B cell (primary cell): ENCODE results near the gene XRCC1. TPM values are rescaled to one million over a fixed set of nuclear protein-coding genes. Genes with fewer than 3 reads are reported as not detected.

Experiments
- ATAC-seq: fragments of 200-7000 bp; cut with Tn5 transposase; one replicate; pipeline ENCODE4 v1.10.0; 2021; ENCODE audit warnings: low read depth, mild to moderate bottlenecking, moderate number of reproducible peaks, moderate library complexity
- CTCF ChIA-PET: fragments of 350-600 bp; sonication (Branson Sonifier 250); formaldehyde crosslinking; loops from one replicate; lab custom pipeline; 2021; ENCODE audit warnings: antibody characterized with exemption, inconsistent platforms; lab: Charles Lee
- POLR2A ChIA-PET: fragments of 350-600 bp; sonication (Branson Sonifier 250); formaldehyde crosslinking; loops from one replicate; lab custom pipeline; 2021; ENCODE audit warnings: antibody characterized with exemption; lab: Charles Lee
- DNase-seq: peaks from one replicate; pipeline ENCODE4 v3.0.0; 2013
- H2AFZ ChIP-seq: 2 replicates; pipeline ENCODE4 v1.6.1; 2012; ENCODE audit warnings: mild to moderate bottlenecking, low read depth, low read length; ENCODE audit not compliant: insufficient read depth, poor library complexity, severe bottlenecking
- H3K27ac ChIP-seq, 2 donors: 1 replicate in 1 of 2; 2 replicates in 1 of 2; pipeline ENCODE4 v1.5.1; 2012 to 2013; ENCODE audit warnings: low read length in 2 of 2, mild to moderate bottlenecking in 2 of 2, moderate library complexity in 1 of 2
- H3K27me3 ChIP-seq, 4 experiments: fragments of 200-600 bp in 1 of 4; sonication (generic) in 1 of 4; replicated peaks in 1 of 4; 1 replicate in 2 of 4; 2 replicates in 2 of 4; pipeline versions ENCODE4 v1.6.1 to v1.7.0; 2013 to 2016; ENCODE audit warnings: low read length in 3 of 4, mild to moderate bottlenecking in 2 of 4, mixed read lengths in 1 of 4, moderate library complexity in 1 of 4; ENCODE audit not compliant: insufficient read depth in 4 of 4, control insufficient read depth in 3 of 4; ENCODE audit errors: control extremely low read depth in 1 of 4
- H3K36me3 ChIP-seq, 2 experiments: replicated peaks in 1 of 2; 1 replicate in 1 of 2; 2 replicates in 1 of 2; pipeline versions ENCODE4 v1.6.1 to v1.7.1; 2013; ENCODE audit warnings: low read length in 1 of 2; ENCODE audit not compliant: insufficient read depth in 2 of 2, control insufficient read depth in 1 of 2; ENCODE audit errors: control extremely low read depth in 1 of 2, extremely low read depth in 1 of 2
- H3K4me1 ChIP-seq, 2 donors: fragments of 200-600 bp in 1 of 2; sonication (generic) in 1 of 2; 1 replicate in 1 of 2; 2 replicates in 1 of 2; pipeline versions ENCODE4 v1.5.1 to v1.6.1; 2013 to 2017; ENCODE audit warnings: low read length in 2 of 2; ENCODE audit not compliant: control insufficient read depth in 2 of 2, insufficient read depth in 2 of 2
- H3K4me2 ChIP-seq: replicated peaks from 2 replicates; pipeline ENCODE3; 2012; ENCODE audit warnings: mild to moderate bottlenecking, low read depth, low read length; ENCODE audit not compliant: poor library complexity, severe bottlenecking
- H3K4me3 ChIP-seq, 5 experiments: fragments of 200-600 bp in 1 of 5; sonication (generic) in 1 of 5; 1 replicate in 3 of 5; 2 replicates in 2 of 5; pipeline versions ENCODE4 v1.5.1 to v1.7.0; 2011 to 2016; ENCODE audit warnings: low read length in 4 of 5, mild to moderate bottlenecking in 4 of 5, low read depth in 2 of 5, control low read depth in 1 of 5, moderate library complexity in 1 of 5; ENCODE audit not compliant: insufficient read depth in 1 of 5; ENCODE audit errors: control extremely low read depth in 1 of 5, extremely low read depth in 1 of 5
- H3K79me2 ChIP-seq: fragments of 200-600 bp; sonication (generic); one replicate; pipeline ENCODE4 v1.6.0; 2016; ENCODE audit warnings: low read length; ENCODE audit not compliant: control insufficient read depth, insufficient read depth
- H3K9ac ChIP-seq: fragments of 200-600 bp; sonication (generic); 2 replicates; pipeline ENCODE4 v1.6.1; 2017; ENCODE audit warnings: mild to moderate bottlenecking, low read length, moderate library complexity
- H3K9me3 ChIP-seq, 3 donors: one replicate each; pipeline versions ENCODE4 v1.6.1 to v1.7.1; 2013; ENCODE audit warnings: low read length in 2 of 3; ENCODE audit not compliant: control insufficient read depth in 2 of 3, insufficient read depth in 1 of 3; ENCODE audit errors: control extremely low read depth in 1 of 3
- H4K20me1 ChIP-seq: 2 replicates; pipeline ENCODE4 v1.6.0; 2012; ENCODE audit warnings: mild to moderate bottlenecking, low read length; ENCODE audit not compliant: insufficient read depth, control insufficient read depth, poor library complexity, severe bottlenecking
- H3K27ac Mint-ChIP-seq: one replicate; pipeline ENCODE4 v1.8.0; 2021; ENCODE audit warnings: mixed read lengths
- H3K27me3 Mint-ChIP-seq: one replicate; pipeline ENCODE4 v1.8.0; 2021; ENCODE audit warnings: mixed read lengths
- H3K4me1 Mint-ChIP-seq: one replicate; pipeline ENCODE4 v1.8.0; 2021; ENCODE audit warnings: mixed read lengths
- H3K4me3 Mint-ChIP-seq: one replicate; pipeline ENCODE4 v1.8.0; 2021; ENCODE audit warnings: mixed read lengths
- H3K9me3 Mint-ChIP-seq: one replicate; pipeline ENCODE4 v1.8.0; 2022; ENCODE audit warnings: mixed read lengths; ENCODE audit not compliant: insufficient read depth
- CTCF ChIP-seq: fragments of 200-600 bp; IDR thresholded peaks from one replicate; pipeline ENCODE4 v1.8.0; 2022; ENCODE audit warnings: antibody characterized with exemption, mild to moderate bottlenecking
- EZH2 ChIP-seq: IDR thresholded peaks from 2 replicates; pipeline ENCODE4 v1.6.1; 2012; ENCODE audit warnings: borderline replicate concordance, low read depth, mild to moderate bottlenecking, moderate library complexity, low read length; ENCODE audit not compliant: insufficient read depth, poor library complexity, severe bottlenecking
- WGBS: methylation state at CpG from one replicate; pipeline ENCODE4 v1.1.5; 2013; ENCODE audit warnings: missing lambda C conversion rate; ENCODE audit not compliant: insufficient coverage; 5-methylcytosine and 5-hydroxymethylcytosine counted together
- intact Hi-C: fragments of 100-400 bp; cut with micrococcal nuclease; formaldehyde crosslinking; loops from one replicate; pipeline ENCODE4 v1.10.0; 2022
- polyA plus RNA-seq: library from polyadenylated mRNA; depleted of rRNA; stranded (reverse); fragments of >200 nt; gene quantifications from 2 replicates; pipeline ENCODE4 v1.2.3, GENCODE V29; 2012
- total RNA-seq, 2 donors: library from RNA; stranded (reverse); fragments of 120-200 nt in 1 of 2; gene quantifications; 1 replicate in 1 of 2; 2 replicates in 1 of 2; pipeline versions ENCODE4 v1.2.3 to v1.2.4, GENCODE V29; 2013 to 2022

Gene XRCC1
- total and polyA plus RNA-seq, 2 donors (not counting 1 experiment from before 2014, with no cell fraction given) = 34.6 to 38.2 TPM

- DNase-seq = no peak
- H3K9me3 Mint-ChIP-seq = no peaks in the 10 kb centered on the region
- Histone ChIP-seq H3K4me1 (peaks cover 16 to 46% of the 10 kb centered on the region in 2 donors), H3K4me3 (no peak overlapping the region), H3K79me2 (peaks cover 38% of the 10 kb centered on the region), H3K9me3 (no peaks in the 10 kb centered on the region), H3K9ac (no peak overlapping the region), H2AFZ (no peak overlapping the region), H3K36me3 (peaks cover 0 to 18% of the 10 kb centered on the region in 2 experiments), H3K27ac (no peak overlapping the region), H4K20me1 (peaks cover 5% of the 10 kb centered on the region), H3K27me3 (no peaks in the 10 kb centered on the region), H3K4me2 (no peak overlapping the region)
- H3K4me1 Mint-ChIP-seq = peaks cover 44% of the 10 kb centered on the region
- peak overlapping the region; percentile 26 for H3K27ac Mint-ChIP-seq
- no peak for ATAC-seq
- intact Hi-C loops = no loop called here
- no peaks in the 10 kb centered on the region for H3K27me3 Mint-ChIP-seq
- POLR2A ChIA-PET = no interaction called here
- no peak overlapping the region for H3K4me3 Mint-ChIP-seq
- 98% methylated on average over 63 of the region's 63 CpGs for WGBS
- CTCF ChIA-PET = interaction anchor here (0.6 to 7.5 kb wide), 3 partner anchors 36 to 74 kb away, joined by 3 to 126 read pairs (median 5); no protein-coding TSS in a partner anchor
- no peak for TF ChIP-seq EZH2
- TF ChIP-seq CTCF = no peak
Measured at GRCh38 chr19:43591904-43592772, 16.8 kb upstream of the XRCC1 start.

GRCh38 chr19:43589678-43590077 lies 14.4 kb upstream of the XRCC1 start:
- DNase-seq (peak; percentile 66), ATAC-seq (no peak)
- Histone ChIP-seq H3K4me3 (no peak overlapping the region), H3K27ac (peak overlapping the region; percentile 60 to 80), H3K4me2 (peak overlapping the region; percentile 22), H2AFZ (no peak overlapping the region), H3K4me1 (peaks cover 20 to 41% of the 10 kb centered on the region in 2 donors), H3K9me3 (peaks cover 0 to 8% (median 0%) of the 10 kb centered on the region in 3 donors), H3K9ac (no peak overlapping the region), H4K20me1 (peaks cover 5% of the 10 kb centered on the region), H3K36me3 (peaks cover 0 to 18% of the 10 kb centered on the region in 2 experiments), H3K79me2 (peaks cover 30% of the 10 kb centered on the region), H3K27me3 (no peaks in the 10 kb centered on the region)
- no peak for TF ChIP-seq EZH2
- TF ChIP-seq CTCF = no peak
- no peaks in the 10 kb centered on the region for H3K27me3 Mint-ChIP-seq
- 17% methylated on average over 5 of the region's 6 CpGs for WGBS
- intact Hi-C loops = no loop called here
- POLR2A ChIA-PET = interaction anchor here (0.6 kb wide), 1 partner anchor 30 kb away, joined by 9 read pairs; no protein-coding TSS in a partner anchor
- no peaks in the 10 kb centered on the region for H3K9me3 Mint-ChIP-seq
- CTCF ChIA-PET = interaction anchor here (1.3 to 2.0 kb wide), 2 partner anchors 29 to 34 kb away, joined by 4 to 8 read pairs; no protein-coding TSS in a partner anchor
- peaks cover 42% of the 10 kb centered on the region for H3K4me1 Mint-ChIP-seq
- H3K27ac Mint-ChIP-seq = peak overlapping the region; percentile 85
- peak overlapping the region; percentile 4 for H3K4me3 Mint-ChIP-seq
